Neural crest cell (in vitro differentiated cells): ENCODE data around the gene GXYLT2. TPM values are rescaled to one million over a fixed set of nuclear protein-coding genes. Genes with fewer than 3 reads are reported as not detected.

Experiments
- DNase-seq: peaks from one replicate; pipeline ENCODE4 v3.0.0; 2021; ENCODE audit warnings: low read depth, mixed read lengths, low spot score
- H3K27ac Mint-ChIP-seq: one replicate; pipeline ENCODE4 v1.8.0; 2021; ENCODE audit warnings: mild to moderate bottlenecking, mixed read lengths; ENCODE audit not compliant: unreplicated experiment
- H3K27me3 Mint-ChIP-seq: 2 replicates; pipeline ENCODE4 v1.8.0; 2021; ENCODE audit warnings: low read depth, mild to moderate bottlenecking, mixed read lengths
- H3K36me3 Mint-ChIP-seq: 2 replicates; pipeline ENCODE4 v1.8.0; 2021; ENCODE audit warnings: low read depth, mild to moderate bottlenecking, mixed read lengths
- H3K4me1 Mint-ChIP-seq: 2 replicates; pipeline ENCODE4 v1.8.0; 2021; ENCODE audit warnings: mixed read lengths
- H3K4me3 Mint-ChIP-seq: one replicate; pipeline ENCODE4 v1.8.0; 2021; ENCODE audit warnings: mild to moderate bottlenecking, mixed read lengths
- H3K9me3 Mint-ChIP-seq: 2 replicates; pipeline ENCODE4 v1.8.0; 2021; ENCODE audit warnings: mixed read lengths
- total RNA-seq: library from RNA; stranded (reverse); gene quantifications from 2 replicates; pipeline ENCODE4 v1.2.1, GENCODE V29; 2021
- TF ChIP-seq, protein P1 (sequence below): fragments of 200-600 bp; sonication (generic); conservative IDR thresholded peaks from 2 replicates; pipeline ENCODE4 v1.5.0; 2021; ENCODE audit warnings: antibody characterized with exemption, mild to moderate bottlenecking

The GXYLT2 gene
- total RNA-seq, 1 donor from 2014 or later, result 1.2 TPM

DNA sequence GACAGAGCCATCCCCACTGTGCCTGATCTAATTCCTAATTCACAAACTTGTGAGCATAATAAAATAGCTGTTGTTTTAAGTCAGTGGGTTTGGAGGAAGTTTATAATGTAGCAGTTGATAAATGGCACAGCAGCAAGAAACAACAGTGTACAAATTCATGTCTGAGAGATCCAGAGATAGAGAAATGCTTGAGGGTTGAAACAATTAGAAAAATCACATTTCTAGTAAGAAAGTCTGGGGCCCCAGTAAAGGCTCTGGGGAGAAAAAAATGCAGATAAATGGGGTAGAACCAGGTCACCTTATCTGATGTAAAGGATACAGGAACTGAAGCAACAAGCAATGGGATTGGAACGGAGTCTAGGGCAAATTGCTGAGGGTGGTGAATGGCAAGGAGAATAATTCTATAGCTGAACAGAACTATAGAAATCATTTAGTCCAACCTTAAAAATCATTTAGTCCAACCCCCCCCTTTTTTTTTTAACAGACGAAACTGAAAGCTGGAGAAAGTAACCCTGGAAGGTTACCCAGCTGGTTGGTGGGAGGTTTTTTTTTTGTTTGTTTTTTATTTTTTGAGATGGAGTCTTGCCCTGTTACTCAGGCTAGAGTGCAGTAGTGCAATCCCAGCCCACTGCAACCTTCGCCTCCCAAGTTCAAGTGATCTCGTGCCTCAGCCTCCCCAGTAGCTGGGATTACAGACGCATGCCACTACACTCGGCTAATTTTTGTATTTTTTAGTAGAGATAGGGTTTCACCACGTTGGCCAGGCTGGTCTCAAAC lies 25.3 kb upstream of the GXYLT2 start:
- Mint-ChIP-seq H3K36me3 (no peaks in the 10 kb centered on the region), H3K27ac (peak overlapping the region; percentile 19), H3K27me3 (peaks cover 90% of the 10 kb centered on the region), H3K4me1 (no peaks in the 10 kb centered on the region), H3K9me3 (peaks cover 4% of the 10 kb centered on the region), H3K4me3 (no peak overlapping the region)
- TF ChIP-seq, protein P1, sequence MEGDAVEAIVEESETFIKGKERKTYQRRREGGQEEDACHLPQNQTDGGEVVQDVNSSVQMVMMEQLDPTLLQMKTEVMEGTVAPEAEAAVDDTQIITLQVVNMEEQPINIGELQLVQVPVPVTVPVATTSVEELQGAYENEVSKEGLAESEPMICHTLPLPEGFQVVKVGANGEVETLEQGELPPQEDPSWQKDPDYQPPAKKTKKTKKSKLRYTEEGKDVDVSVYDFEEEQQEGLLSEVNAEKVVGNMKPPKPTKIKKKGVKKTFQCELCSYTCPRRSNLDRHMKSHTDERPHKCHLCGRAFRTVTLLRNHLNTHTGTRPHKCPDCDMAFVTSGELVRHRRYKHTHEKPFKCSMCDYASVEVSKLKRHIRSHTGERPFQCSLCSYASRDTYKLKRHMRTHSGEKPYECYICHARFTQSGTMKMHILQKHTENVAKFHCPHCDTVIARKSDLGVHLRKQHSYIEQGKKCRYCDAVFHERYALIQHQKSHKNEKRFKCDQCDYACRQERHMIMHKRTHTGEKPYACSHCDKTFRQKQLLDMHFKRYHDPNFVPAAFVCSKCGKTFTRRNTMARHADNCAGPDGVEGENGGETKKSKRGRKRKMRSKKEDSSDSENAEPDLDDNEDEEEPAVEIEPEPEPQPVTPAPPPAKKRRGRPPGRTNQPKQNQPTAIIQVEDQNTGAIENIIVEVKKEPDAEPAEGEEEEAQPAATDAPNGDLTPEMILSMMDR, result no peak
- no peak for DNase-seq

DNA sequence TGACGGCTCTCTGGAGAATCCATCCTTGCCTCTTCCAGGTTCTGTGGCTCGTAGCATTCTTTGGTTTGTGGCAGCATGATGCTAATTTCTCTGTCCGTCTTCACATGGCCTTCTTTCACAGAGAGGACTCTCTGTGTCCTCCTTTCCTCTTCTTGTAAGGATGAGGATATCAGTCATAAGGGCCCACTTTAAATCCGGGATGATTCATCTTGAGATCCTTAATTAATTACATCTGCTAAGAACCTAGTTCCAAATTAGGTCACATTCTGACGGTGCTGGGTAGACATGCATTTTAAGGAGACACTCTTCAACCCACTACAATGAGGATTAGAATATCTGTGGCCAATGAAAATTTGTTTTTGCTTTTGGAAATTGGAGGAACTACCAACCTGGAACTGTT lies 15.7 kb upstream of the GXYLT2 start:
- Mint-ChIP-seq H3K9me3 (peaks cover under 1% of the 10 kb centered on the region), H3K4me3 (no peak overlapping the region), H3K36me3 (peaks cover 2% of the 10 kb centered on the region), H3K4me1 (no peaks in the 10 kb centered on the region), H3K27ac (no peak overlapping the region), H3K27me3 (peaks cover 87% of the 10 kb centered on the region)
- no peak for DNase-seq
- TF ChIP-seq, protein P1, result no peak

DNA sequence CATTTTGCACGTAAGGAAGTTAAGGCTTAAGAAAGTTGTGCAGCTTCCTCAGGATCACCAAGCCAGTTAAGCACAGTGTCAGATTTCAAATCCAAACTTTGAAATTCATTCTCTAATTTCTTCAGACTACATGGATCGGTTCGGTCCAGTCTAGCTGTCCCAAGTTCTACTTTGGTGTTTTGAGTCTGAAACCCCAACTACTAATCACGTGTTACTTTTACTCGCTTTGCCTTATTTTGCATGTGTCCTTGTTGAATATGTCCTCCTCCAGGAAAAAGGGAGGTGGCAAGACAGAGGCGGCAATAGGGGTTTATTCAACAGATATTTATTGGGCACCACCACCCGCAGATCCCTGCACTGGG lies 522 bp upstream of the GXYLT2 start:
- peak overlapping the region; percentile 83 for H3K4me3 Mint-ChIP-seq
- no peak overlapping the region for H3K27ac Mint-ChIP-seq
- TF ChIP-seq, protein P1, result no peak
- DNase-seq, result no peak
- no peaks in the 10 kb centered on the region for H3K36me3 Mint-ChIP-seq
- H3K9me3 Mint-ChIP-seq, result peaks cover 4% of the 10 kb centered on the region
- peaks cover 93% of the 10 kb centered on the region for H3K27me3 Mint-ChIP-seq
- peaks cover 26% of the 10 kb centered on the region for H3K4me1 Mint-ChIP-seq

DNA sequence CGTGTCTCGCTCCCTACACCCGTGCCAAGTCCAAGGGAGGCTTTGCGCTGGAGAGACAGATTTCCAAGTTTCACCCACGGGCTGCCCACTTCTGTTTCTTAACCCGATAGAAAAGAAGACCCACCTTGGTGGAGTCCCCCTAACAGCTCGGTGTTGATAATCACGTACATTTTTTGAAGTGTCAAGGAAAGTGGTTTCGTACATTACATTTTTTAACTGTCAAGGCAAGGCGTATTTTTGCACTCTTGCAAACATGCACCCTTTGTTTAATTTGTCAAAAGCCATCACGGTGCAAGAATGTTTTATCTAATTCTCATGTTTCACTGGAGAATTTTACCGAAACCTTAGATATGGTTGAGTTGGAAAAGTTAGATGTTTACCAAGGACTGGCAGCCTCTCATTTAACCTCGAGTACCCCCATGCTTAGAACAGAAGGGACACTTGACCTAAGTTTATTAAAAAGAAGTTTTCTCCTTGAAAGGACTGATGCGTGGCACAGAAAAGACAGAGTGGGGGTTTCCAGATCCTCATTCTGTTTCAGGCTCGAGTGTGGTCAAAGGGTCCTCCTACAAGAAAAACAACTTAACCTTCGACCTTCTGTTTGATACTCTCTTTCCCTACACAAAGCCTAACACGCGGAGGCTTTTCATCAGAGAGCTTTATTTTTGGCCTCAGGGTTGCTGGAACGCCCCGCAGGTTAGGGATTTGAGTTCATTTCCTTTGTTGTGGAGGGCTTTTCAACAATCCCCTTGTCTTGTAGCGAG lies 882 bp downstream of the GXYLT2 start:
- Mint-ChIP-seq H3K4me1 (peaks cover 26% of the 10 kb centered on the region), H3K36me3 (no peaks in the 10 kb centered on the region), H3K27ac (no peak overlapping the region), H3K9me3 (no peaks in the 10 kb centered on the region), H3K4me3 (peak overlapping the region; percentile 73), H3K27me3 (peaks cover 94% of the 10 kb centered on the region)
- TF ChIP-seq, protein P1, result no peak
- DNase-seq, result peak; percentile 40

DNA sequence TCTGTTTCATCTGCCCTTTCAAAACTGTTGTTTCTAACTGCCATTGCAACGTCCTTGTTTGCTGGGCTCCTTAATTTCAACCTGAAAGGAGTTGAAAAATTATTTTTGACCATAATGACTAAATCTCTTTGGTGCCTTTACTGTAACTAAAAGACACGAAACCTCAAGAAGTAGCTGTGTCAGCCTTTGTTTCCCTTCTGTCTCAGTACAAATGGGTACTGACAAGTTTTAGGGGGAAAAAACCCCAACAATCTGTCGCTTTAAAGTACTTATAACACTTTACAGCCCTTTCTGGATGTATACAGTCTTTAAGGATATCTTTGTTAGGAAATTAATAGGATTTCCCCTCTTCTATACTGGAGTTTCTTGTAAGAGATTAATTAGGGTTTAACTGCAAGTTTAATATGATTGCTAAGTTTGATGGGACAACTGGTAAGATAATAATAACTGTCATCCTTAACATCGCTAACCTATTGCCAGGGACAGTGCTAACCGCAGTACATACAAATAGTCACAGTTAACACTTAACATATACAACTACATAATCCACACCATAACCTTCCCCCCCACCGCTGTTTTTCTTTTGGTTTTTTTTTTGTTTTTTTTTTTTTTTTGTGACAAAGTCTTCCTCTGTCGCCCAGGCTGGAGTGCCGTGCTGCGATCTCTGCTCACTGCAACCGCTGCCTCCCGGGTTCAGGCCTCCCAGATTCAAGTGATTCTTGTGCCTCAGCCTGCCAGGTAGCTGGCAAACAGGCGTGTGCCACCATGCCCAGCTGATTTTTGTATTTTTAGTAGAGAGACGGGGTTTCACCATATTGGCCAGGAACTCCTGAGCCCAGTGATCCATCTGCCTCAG lies 1.7 kb downstream of the GXYLT2 start:
- H3K27ac Mint-ChIP-seq, result no peak overlapping the region
- peaks cover 94% of the 10 kb centered on the region for H3K27me3 Mint-ChIP-seq
- DNase-seq, result no peak
- no peaks in the 10 kb centered on the region for H3K9me3 Mint-ChIP-seq
- H3K36me3 Mint-ChIP-seq, result no peaks in the 10 kb centered on the region
- H3K4me3 Mint-ChIP-seq, result peak overlapping the region; percentile 73
- peaks cover 26% of the 10 kb centered on the region for H3K4me1 Mint-ChIP-seq
- TF ChIP-seq, protein P1, result no peak
